Breast epithelium (tissue), 3 donors: ENCODE results near the gene ZNF865.

Experiments used
- CTCF ChIP-seq, 3 donors: fragments of 450-650 bp; IDR thresholded peaks; one replicate each; pipeline ENCODE4 v1.5.1; 2016 to 2017; ENCODE audit warnings: antibody characterized with exemption in 3 of 3, mild to moderate bottlenecking in 3 of 3, moderate library complexity in 3 of 3
- POLR2A ChIP-seq: fragments of 450-650 bp; IDR thresholded peaks from one replicate; pipeline ENCODE4 v1.6.1; 2016; ENCODE audit warnings: antibody characterized with exemption, mild to moderate bottlenecking, moderate library complexity

GRCh38 chr19:55651236-55651635, 45.8 kb downstream of the ZNF865 start:
- TF ChIP-seq CTCF (IDR thresholded peaks at IDR 0.05) (no peak), POLR2A (no peak)
